ENCODE results near the gene FSTL3.

Gene FSTL3

GRCh38 chr19:682678-683320, 6.6 kb downstream of the FSTL3 start:
- H3K4me3 ChIP-seq (ENCODE audit: low read depth, low read length) = no peak overlapping the region
- TF ChIP-seq CTCF (IDR thresholded peaks at IDR 0.05; ENCODE audit: low read depth, low read length) = no peak

GRCh38 chr19:685454-685931, 9.3 kb downstream of the FSTL3 start:
- TF ChIP-seq CTCF (IDR thresholded peaks at IDR 0.05; ENCODE audit: low read depth, low read length) = no peak
- no peak overlapping the region for H3K4me3 ChIP-seq (ENCODE audit: low read depth, low read length)

GRCh38 chr19:686589-687297, 10.6 kb downstream of the FSTL3 start:
- no peak for TF ChIP-seq CTCF (IDR thresholded peaks at IDR 0.05; ENCODE audit: low read depth, low read length)
- no peak overlapping the region for H3K4me3 ChIP-seq (ENCODE audit: low read depth, low read length)

GRCh38 chr19:687569-688166, 11.5 kb downstream of the FSTL3 start:
- no peak overlapping the region for H3K4me3 ChIP-seq (ENCODE audit: low read depth, low read length)
- TF ChIP-seq CTCF (IDR thresholded peaks at IDR 0.05; ENCODE audit: low read depth, low read length) = no peak

- TF ChIP-seq CTCF (IDR thresholded peaks at IDR 0.05; ENCODE audit: low read depth, low read length) = no peak
- H3K4me3 ChIP-seq (ENCODE audit: low read depth, low read length) = no peak overlapping the region
Observed at GRCh38 chr19:688214-688613, 12.0 kb downstream of the FSTL3 start.

GRCh38 chr19:688992-689391, 12.8 kb downstream of the FSTL3 start:
- no peak overlapping the region for H3K4me3 ChIP-seq (ENCODE audit: low read depth, low read length)
- TF ChIP-seq CTCF (IDR thresholded peaks at IDR 0.05; ENCODE audit: low read depth, low read length) = no peak

GRCh38 chr19:690203-690602, 14.0 kb downstream of the FSTL3 start:
- H3K4me3 ChIP-seq (ENCODE audit: low read depth, low read length) = no peak overlapping the region
- TF ChIP-seq CTCF (IDR thresholded peaks at IDR 0.05; ENCODE audit: low read depth, low read length) = no peak
